PFSK-1 (cell line): ENCODE results near the gene MTMR12.

Source experiments
- FOXP2 ChIP-seq: optimal IDR thresholded peaks from 2 replicates; pipeline ENCODE3; 2011; ENCODE audit warnings: borderline replicate concordance, control low read depth, inconsistent platforms; ENCODE audit not compliant: insufficient read depth; ENCODE audit errors: extremely low read length, extremely low read depth
- POLR2AphosphoS5 ChIP-seq: IDR thresholded peaks from 2 replicates; pipeline ENCODE4 v1.6.1; 2012; ENCODE audit warnings: low read depth, mild to moderate bottlenecking, control low read depth, low read length, moderate library complexity
- SIN3A ChIP-seq: IDR thresholded peaks from 2 replicates; pipeline ENCODE4 v1.6.1; 2012; ENCODE audit warnings: mild to moderate bottlenecking, low read length, moderate library complexity, borderline replicate concordance; ENCODE audit not compliant: insufficient read depth
- TAF1 ChIP-seq: IDR thresholded peaks from 2 replicates; pipeline ENCODE4 v1.6.1; 2012; ENCODE audit warnings: low read length, control low read depth, borderline replicate concordance; ENCODE audit not compliant: insufficient read depth
- TF ChIP-seq, protein P1 (sequence below), 2 experiments: IDR thresholded peaks; 2 replicates each; pipeline versions ENCODE4 v1.6.1 to v1.8.0; 2011 to 2012; ENCODE audit warnings: low read depth in 2 of 2, low read length in 2 of 2, control low read depth in 1 of 2, inconsistent platforms in 1 of 2, mild to moderate bottlenecking in 1 of 2, moderate library complexity in 1 of 2; ENCODE audit not compliant: insufficient read depth in 1 of 2

MTMR12 gene

GRCh38 chr5:32319926-32320543 is 7.3 kb upstream of the MTMR12 start:
- TF ChIP-seq, protein P1, sequence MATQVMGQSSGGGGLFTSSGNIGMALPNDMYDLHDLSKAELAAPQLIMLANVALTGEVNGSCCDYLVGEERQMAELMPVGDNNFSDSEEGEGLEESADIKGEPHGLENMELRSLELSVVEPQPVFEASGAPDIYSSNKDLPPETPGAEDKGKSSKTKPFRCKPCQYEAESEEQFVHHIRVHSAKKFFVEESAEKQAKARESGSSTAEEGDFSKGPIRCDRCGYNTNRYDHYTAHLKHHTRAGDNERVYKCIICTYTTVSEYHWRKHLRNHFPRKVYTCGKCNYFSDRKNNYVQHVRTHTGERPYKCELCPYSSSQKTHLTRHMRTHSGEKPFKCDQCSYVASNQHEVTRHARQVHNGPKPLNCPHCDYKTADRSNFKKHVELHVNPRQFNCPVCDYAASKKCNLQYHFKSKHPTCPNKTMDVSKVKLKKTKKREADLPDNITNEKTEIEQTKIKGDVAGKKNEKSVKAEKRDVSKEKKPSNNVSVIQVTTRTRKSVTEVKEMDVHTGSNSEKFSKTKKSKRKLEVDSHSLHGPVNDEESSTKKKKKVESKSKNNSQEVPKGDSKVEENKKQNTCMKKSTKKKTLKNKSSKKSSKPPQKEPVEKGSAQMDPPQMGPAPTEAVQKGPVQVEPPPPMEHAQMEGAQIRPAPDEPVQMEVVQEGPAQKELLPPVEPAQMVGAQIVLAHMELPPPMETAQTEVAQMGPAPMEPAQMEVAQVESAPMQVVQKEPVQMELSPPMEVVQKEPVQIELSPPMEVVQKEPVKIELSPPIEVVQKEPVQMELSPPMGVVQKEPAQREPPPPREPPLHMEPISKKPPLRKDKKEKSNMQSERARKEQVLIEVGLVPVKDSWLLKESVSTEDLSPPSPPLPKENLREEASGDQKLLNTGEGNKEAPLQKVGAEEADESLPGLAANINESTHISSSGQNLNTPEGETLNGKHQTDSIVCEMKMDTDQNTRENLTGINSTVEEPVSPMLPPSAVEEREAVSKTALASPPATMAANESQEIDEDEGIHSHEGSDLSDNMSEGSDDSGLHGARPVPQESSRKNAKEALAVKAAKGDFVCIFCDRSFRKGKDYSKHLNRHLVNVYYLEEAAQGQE (IDR thresholded peaks at IDR 0.05; ENCODE audit: insufficient read depth in 1 of 2, low read depth in 2 of 2, low read length in 2 of 2): no peak
- no peak for TF ChIP-seq TAF1

DNA sequence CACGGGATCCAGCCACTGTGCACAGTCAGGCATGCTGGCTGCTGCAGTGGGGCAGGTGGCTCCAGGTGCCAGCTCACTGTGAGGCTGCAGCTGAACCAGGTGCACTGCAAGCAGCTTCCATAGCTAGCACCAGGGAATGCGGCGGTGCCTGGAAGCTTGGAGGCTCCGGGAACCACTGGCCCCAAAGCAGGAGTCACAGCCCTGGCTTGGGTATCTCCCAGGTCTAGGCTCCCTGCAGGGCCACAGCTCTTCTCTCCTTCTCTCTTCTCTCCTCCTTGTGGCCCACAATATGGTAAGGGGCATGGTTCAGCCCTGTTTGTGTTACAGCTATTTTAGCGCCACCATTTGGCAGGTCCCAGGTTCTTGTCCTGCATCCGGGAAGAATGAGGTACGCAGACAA is 6.7 kb upstream of the MTMR12 start:
- TF ChIP-seq, protein P1 (IDR thresholded peaks at IDR 0.05; ENCODE audit: insufficient read depth in 1 of 2, low read depth in 2 of 2, low read length in 2 of 2): no peak
- TF ChIP-seq FOXP2 (no peak), SIN3A (no peak), TAF1 (no peak), POLR2AphosphoS5 (no peak)

DNA sequence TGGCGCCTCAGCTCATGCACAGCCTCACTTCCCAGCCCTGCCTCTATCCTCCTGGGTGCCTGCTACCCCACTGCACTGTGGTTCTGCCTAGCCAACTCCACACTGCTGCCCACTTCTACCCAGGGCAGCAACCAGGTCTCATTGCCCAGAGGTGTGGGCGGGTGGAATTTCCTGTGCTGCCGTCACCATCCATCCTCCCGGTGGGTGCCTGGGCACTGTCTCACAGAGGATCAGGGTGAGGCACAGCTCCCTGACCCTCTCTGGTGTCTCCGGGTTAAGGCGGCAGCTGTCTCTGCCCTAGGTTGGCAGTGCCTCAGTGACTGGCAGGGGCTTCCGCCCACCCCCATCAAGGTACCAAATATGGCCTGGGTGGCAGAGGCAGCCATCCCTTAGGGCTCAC is 4.3 kb upstream of the MTMR12 start:
- TF ChIP-seq, protein P1 (IDR thresholded peaks at IDR 0.05; ENCODE audit: insufficient read depth in 1 of 2, low read depth in 2 of 2, low read length in 2 of 2): no peak
- TF ChIP-seq SIN3A: no peak

DNA sequence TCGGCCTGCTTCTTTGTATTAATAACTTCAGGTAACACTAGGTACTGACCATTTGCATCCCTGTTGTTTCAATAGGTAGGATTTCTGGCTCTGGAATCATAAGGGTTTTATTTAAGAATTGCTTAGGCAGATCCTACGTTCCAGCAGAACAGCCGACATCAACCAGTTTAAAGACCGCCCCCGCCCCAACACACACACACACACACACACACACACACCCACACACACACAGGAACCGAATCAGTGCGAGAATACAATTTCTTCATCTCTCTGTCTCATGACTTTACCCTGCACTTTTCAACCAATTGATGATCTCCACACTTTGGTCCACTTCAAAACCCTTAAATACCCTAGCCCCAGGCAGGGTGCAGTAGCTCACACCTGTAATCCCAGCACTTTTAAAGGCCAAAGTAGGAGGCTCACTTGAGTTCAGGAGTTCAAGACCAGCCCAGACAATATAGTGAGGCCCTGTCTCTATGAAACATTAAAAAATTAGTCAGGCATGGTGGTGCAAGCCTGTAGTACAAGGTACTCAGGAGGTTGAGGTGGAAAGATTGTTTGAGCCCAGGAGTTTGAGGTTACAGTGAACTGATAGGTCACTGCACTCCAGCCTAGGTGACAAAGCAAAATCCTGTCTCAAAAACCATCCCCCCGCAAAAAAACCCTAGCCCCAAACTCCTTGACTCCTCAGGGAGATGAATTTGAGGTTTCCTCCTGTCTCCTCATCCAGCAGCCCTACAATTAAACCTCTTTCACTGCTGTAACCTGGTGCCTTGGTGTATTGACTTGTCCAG is 2.7 kb upstream of the MTMR12 start:
- TF ChIP-seq FOXP2 (no peak), POLR2AphosphoS5 (no peak), TAF1 (no peak), SIN3A (no peak)
- TF ChIP-seq, protein P1 (IDR thresholded peaks at IDR 0.05; ENCODE audit: insufficient read depth in 1 of 2, low read depth in 2 of 2, low read length in 2 of 2): no peak

DNA sequence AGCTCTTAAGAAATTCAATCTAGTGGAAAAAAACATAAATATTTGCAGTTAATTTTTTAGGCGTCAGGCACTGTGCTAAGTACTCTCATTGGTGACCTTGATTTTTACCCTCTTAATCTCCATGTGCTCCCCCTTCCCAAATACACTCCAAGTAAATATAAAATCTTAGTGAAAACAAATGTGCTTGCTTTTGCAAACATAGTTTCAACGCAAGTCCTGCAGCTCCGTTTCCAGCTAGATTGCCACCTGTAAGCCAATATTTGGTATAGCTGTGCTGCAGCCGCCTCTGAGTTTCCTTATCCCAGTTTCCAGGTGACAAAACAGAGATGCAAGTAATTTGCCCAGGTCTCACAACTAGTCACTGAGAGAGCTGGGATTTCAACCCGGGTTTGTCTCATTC is 1.9 kb upstream of the MTMR12 start:
- TF ChIP-seq, protein P1 (IDR thresholded peaks at IDR 0.05; ENCODE audit: insufficient read depth in 1 of 2, low read depth in 2 of 2, low read length in 2 of 2): no peak
- TF ChIP-seq FOXP2 (no peak), POLR2AphosphoS5 (no peak), SIN3A (no peak), TAF1 (no peak)
